Transverse colon (tissue), 4 donors: ENCODE measurements around the gene TPSB2. TPM values are rescaled to one million over a fixed set of nuclear protein-coding genes. Genes with fewer than 3 reads are reported as not detected.
"Not testable (repeated sequence)": the region's sequence is repeated elsewhere in the genome, so short reads cannot be mapped to it uniquely, and the experiment has no call there.

Experiments used
- DNase-seq: peaks from one replicate; pipeline ENCODE4 v3.0.0-alpha.2; 2019
- H3K27ac ChIP-seq, 4 donors: fragments of 200-600 bp; sonication (generic); 2 replicates each; pipeline ENCODE4 v1.5.1; 2016 to 2018; ENCODE audit warnings: inconsistent platforms in 4 of 4
- H3K27me3 ChIP-seq: fragments of 200-600 bp; sonication (generic); 2 replicates; pipeline ENCODE4 v1.5.1; 2017; ENCODE audit warnings: inconsistent platforms
- H3K36me3 ChIP-seq, 4 donors: fragments of 200-600 bp; sonication (generic); 2 replicates each; pipeline ENCODE4 v1.5.1; 2017 to 2019; ENCODE audit warnings: inconsistent platforms in 4 of 4
- H3K4me1 ChIP-seq, 4 donors: fragments of 200-600 bp; sonication (generic); 2 replicates each; pipeline ENCODE4 v1.5.1; 2017 to 2020; ENCODE audit warnings: inconsistent platforms in 4 of 4
- H3K4me3 ChIP-seq, 4 donors: fragments of 200-600 bp; sonication (generic); 1 replicate in 1 of 4; 2 replicates in 3 of 4; pipeline versions ENCODE4 v1.5.1 to v1.6.1; 2017 to 2019; ENCODE audit warnings: inconsistent platforms in 4 of 4
- H3K9me3 ChIP-seq, 2 donors: fragments of 200-600 bp; sonication (generic); 2 replicates each; pipeline ENCODE4 v1.5.1; 2017 to 2019; ENCODE audit warnings: inconsistent platforms in 2 of 2
- CTCF ChIP-seq, 5 experiments: fragments of 200-600 bp in 3 of 5; fragments of 450-650 bp in 2 of 5; sonication (generic) in 3 of 5; IDR thresholded peaks; 1 replicate in 2 of 5; 2 replicates in 3 of 5; pipeline ENCODE4 v1.5.1; 2016 to 2017; ENCODE audit warnings: antibody characterized with exemption in 5 of 5, inconsistent platforms in 3 of 5, mild to moderate bottlenecking in 2 of 5, moderate library complexity in 1 of 5
- EP300 ChIP-seq: sonication (generic); formaldehyde crosslinking; IDR thresholded peaks from one replicate; pipeline ENCODE4 v1.6.1; 2017; ENCODE audit warnings: antibody characterized with exemption, low read depth
- POLR2A ChIP-seq: fragments of 450-650 bp; IDR thresholded peaks from one replicate; pipeline ENCODE4 v1.6.1; 2016; ENCODE audit warnings: antibody characterized with exemption, mild to moderate bottlenecking, moderate library complexity
- POLR2AphosphoS5 ChIP-seq, 3 donors: sonication (generic); formaldehyde crosslinking; IDR thresholded peaks; one replicate each; pipeline ENCODE4 v1.6.1; 2016; ENCODE audit warnings: antibody characterized with exemption in 3 of 3
- WGBS, 2 donors: methylation state at CpG; one replicate each; pipeline ENCODE4 v1.1.5; 2018; ENCODE audit warnings: low coverage in 1 of 2; 5-methylcytosine and 5-hydroxymethylcytosine counted together
- in situ Hi-C, 4 donors: fragments of 200-750 bp; cut with MboI; loops; one replicate each; pipeline versions ENCODE4 v1.15.0 to v1.15.1; 2017; ENCODE audit warnings: low sequenced_read_pairs in 3 of 4, low pct_ligation_motif_present in 1 of 4, low pct_unique_long_range_greater_than_20kb in 1 of 4
- intact Hi-C: fragments of 100-400 bp; cut with DNase I; formaldehyde crosslinking; loops from one replicate; pipeline ENCODE4 v1.15.1; 2023; ENCODE audit warnings: low total_unique reads
- total RNA-seq, 4 donors: library from RNA; depleted of rRNA; stranded (reverse); fragments of >200 nt; gene quantifications; one replicate each; pipeline ENCODE4 v1.1.0, GENCODE V29; 2016

TPSB2 gene
- total RNA-seq, 4 donors from 2014 or later: 12.5 to 35.2 (median 24.8) TPM

DNA sequence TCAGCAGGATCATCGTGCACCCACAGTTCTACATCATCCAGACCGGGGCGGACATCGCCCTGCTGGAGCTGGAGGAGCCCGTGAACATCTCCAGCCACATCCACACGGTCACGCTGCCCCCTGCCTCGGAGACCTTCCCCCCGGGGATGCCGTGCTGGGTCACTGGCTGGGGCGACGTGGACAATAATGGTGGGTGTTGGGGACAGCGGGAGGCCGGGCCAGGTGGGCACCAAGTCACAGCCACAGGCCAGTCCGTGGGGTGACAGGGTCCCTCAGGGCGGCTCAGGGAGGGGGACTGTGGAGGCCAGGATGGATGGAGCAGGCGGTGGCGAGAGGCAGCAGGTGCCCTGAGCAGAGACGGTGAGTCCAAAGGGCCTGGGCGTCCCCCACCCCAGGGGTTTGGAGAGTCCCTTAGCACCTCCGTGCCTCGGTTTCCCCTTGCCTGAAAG lies 26.9 kb upstream of the TPSB2 start:
- intact Hi-C loops: no loop called here
- no peak for DNase-seq
- 77% methylated on average over 22 of the region's 22 CpGs; no CpG with 5 or more reads in 1 of the 2 donors for WGBS, 2 donors

GRCh38 chr16:1256296-1256873 lies 26.4 kb upstream of the TPSB2 start:
- H3K4me3 ChIP-seq, H3K36me3 ChIP-seq, H3K9me3 ChIP-seq, H3K4me1 ChIP-seq, H3K27ac ChIP-seq, DNase-seq, intact Hi-C loops, in situ Hi-C loops: not testable (repeated sequence)
- peaks cover 35% of the 10 kb centered on the region for H3K27me3 ChIP-seq
- WGBS, 2 donors: 76% methylated on average over 20 of the region's 23 CpGs; no CpG with 5 or more reads in 1 of the 2 donors

More for the DNA sequence above, 26.9 kb upstream of the TPSB2 start:
- H3K4me3 ChIP-seq: no peak overlapping the region
- H3K27ac ChIP-seq: no peak overlapping the region
- in situ Hi-C loops: no loop called here
- TF ChIP-seq EP300 (no peak), POLR2AphosphoS5 (IDR thresholded peaks at IDR 0.05) (no peak), POLR2A (no peak), CTCF (IDR thresholded peaks at IDR 0.05) (no peak)
- H3K9me3 ChIP-seq: no peaks in the 10 kb centered on the region
- peaks cover 0 to 4% (median 3%) of the 10 kb centered on the region in 4 donors for H3K4me1 ChIP-seq
- no peaks in the 10 kb centered on the region for H3K36me3 ChIP-seq
- peaks cover 40% of the 10 kb centered on the region for H3K27me3 ChIP-seq

DNA sequence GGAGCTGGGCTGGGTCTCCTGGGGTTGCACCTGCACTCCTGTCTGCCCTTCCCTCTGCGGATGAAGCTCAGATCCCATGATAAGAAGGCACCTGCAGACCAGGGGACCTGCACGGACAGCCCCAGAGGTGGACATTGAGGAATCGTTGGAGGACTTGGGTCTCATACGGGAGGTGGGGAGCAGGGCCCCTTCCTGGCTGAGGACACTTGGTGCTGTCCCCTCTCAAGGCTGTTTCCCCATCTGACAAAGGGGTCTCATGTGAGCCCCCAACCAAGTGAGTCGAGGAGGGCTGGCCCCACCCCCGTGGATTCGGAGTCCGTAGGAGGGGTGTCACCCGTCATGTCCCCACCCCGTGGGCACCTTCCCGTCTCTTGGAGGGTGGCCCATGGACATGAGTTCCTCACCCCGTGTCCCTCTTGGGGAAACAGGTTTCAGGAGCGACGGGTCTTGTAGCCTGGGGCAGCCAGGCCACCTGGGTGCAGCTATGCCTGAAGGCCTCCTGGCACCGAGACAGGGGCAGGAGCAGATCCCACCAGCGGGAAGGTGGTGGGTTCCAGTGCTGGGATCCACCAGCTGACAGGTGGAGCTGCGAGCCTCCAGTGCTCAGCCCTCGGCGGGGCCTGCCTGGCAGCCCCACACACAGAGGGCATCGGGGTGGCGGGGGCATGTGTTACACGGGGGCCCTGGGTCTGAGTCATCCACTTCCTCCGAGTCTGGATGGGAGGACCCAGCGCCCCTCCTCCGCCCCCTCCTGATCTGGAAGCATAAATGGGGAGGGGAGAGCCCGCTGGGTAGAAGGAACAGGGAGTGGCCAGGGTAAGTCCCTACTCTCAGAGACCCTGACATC lies 25.5 kb upstream of the TPSB2 start, which contains the start of gene TPSD1:
TSS of gene TPSD1 (plus strand) at position 794 of the 847 bp plus-strand sequence. CDS start 212 bp downstream, outside the sequence.
- peaks cover 26% of the 10 kb centered on the region for H3K27me3 ChIP-seq
- in situ Hi-C loops, H3K9me3 ChIP-seq, H3K36me3 ChIP-seq, intact Hi-C loops, DNase-seq, H3K27ac ChIP-seq, H3K4me1 ChIP-seq, H3K4me3 ChIP-seq: not testable (repeated sequence)
- 58% methylated on average over 13 of the region's 26 CpGs; no CpG with 5 or more reads in 1 of the 2 donors for WGBS, 2 donors

- DNase-seq, H3K4me1 ChIP-seq, H3K9me3 ChIP-seq, H3K36me3 ChIP-seq, H3K27ac ChIP-seq, in situ Hi-C loops, H3K4me3 ChIP-seq, intact Hi-C loops: not testable (repeated sequence)
- peaks cover 19% of the 10 kb centered on the region for H3K27me3 ChIP-seq
- no CpG with 5 or more reads among the region's 3 CpGs for WGBS, 2 donors
Measured at GRCh38 chr16:1254821-1255220, 24.8 kb upstream of the TPSB2 start.

DNA sequence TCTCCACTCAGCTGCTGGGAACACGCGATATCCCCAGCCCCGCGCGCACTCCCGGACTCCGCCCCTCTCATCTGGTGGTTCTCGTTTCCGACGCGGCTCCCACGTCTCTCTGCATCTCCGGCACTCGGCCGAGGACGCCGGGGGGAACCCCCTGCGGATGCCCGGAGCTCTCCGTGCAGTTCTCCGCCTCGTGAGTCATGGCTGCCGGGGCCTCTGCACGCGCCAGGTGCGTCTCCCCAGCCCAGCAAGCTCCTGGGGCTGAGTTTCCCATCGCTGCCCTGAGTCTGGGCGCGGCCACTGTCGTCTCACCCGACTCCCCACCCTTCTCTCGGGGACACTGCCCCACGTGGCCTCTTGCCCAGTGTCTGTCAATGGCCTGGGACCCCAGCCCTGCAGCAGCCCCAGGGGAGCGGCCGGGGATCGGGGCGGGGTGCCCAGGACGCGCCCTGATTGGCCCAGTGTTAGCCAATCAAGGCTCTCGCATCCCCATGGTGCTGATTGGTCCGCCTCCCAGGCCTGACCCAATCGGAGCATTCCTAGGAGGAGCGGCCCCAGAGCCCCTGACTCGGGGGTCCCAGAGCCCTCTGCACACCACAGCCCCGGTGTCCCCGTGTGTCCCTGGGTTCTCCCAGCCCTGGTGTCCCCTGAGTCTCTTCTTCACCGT lies 23.8 kb upstream of the TPSB2 start:
- H3K9me3 ChIP-seq, H3K4me3 ChIP-seq, in situ Hi-C loops, H3K4me1 ChIP-seq, DNase-seq, H3K27me3 ChIP-seq, H3K27ac ChIP-seq, intact Hi-C loops, H3K36me3 ChIP-seq: not testable (repeated sequence)
- WGBS, 2 donors: no CpG with 5 or more reads among the region's 47 CpGs

DNA sequence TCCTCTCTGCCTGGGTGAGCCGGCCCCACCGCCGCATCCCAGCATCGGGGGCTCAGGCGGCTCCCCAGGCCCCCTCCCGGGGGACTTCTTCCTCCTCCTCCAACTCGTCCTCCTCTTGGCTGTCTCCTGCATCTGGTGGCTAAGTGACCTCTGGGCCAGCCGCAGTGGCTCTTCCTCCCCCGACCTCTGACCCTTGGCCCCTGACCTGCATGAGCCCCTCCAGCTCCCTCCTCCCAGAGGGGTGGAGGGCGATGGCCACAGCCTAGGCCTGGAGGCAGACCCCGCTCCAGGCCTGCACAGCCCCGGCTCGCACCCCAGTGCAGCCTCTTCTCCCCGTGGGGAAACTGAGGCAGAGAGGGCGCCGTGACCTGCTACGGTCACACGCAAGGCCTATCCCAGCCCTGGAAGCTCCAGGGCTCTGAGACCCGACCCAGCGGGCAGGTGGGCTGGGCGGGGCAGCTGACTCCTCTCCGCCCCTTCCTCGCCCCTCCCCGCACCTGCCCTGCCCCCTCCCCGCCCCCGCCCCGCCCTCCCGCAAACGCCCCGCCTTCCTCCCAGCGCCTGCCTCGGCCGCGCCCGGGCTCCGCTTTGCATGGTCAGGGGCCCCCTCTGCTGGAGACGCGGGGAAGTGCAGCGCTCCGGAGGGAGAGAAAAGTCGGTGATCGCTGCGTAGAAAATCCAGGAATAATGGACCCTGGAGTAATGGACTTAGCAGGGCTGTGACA lies 19.2 kb upstream of the TPSB2 start:
- intact Hi-C loops, in situ Hi-C loops: not testable (repeated sequence)
- no CpG with 5 or more reads among the region's 43 CpGs for WGBS, 2 donors

DNA sequence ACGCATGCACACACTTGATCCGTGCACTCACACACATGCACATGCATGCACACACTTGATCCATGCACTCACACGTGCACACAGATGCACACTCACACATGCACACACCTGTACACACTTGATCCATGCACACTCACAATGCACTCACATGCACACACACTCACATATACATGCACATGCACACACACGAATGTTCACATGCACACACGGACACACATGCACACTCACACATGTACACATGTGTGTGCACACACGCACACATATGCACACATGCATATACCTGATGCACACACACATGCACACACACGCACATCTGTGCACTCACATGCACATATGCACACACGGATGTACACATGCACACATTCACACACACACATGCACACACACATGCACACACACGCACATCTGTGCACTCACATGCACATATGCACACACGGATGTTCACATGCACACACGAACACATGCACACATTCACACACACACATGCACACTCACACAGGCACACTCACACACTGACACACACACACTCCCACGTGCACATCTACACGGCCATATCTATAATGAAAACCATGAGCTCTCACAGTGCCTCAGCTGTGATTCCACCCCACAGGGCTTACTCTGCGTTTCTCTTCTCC lies 18.0 kb upstream of the TPSB2 start:
- DNase-seq, H3K27ac ChIP-seq, in situ Hi-C loops, H3K36me3 ChIP-seq, H3K4me1 ChIP-seq, H3K9me3 ChIP-seq, intact Hi-C loops, H3K4me3 ChIP-seq: not testable (repeated sequence)
- peaks cover 29% of the 10 kb centered on the region for H3K27me3 ChIP-seq
- WGBS, 2 donors: 73% methylated on average over 13 of the region's 14 CpGs; no CpG with 5 or more reads in 1 of the 2 donors

More for the DNA sequence above, 19.2 kb upstream of the TPSB2 start:
- not testable (repeated sequence) for H3K9me3 ChIP-seq, H3K4me1 ChIP-seq, DNase-seq, H3K36me3 ChIP-seq, H3K27ac ChIP-seq, H3K4me3 ChIP-seq
- H3K27me3 ChIP-seq: peaks cover 29% of the 10 kb centered on the region
